Right lung (tissue), 5 donors: ENCODE results near the gene DOCK10. TPM values are rescaled to one million over a fixed set of nuclear protein-coding genes. Genes with fewer than 3 reads are reported as not detected.
A peak's percentile ranks its signal among the peaks of the same experiment; 100 is the strongest.
"Not testable (repeated sequence)": the region's sequence is repeated elsewhere in the genome, so short reads cannot be mapped to it uniquely, and the experiment has no call there.

Experiments used
- DNase-seq, 2 donors: peaks; one replicate each; pipeline ENCODE4 v3.0.0-alpha.2; 2013
- polyA plus RNA-seq, 5 donors: library from polyadenylated mRNA; unstranded; fragments of 120-200 nt; gene quantifications; one replicate each; pipeline versions ENCODE4 v1.2.1 to v1.2.3, GENCODE V29; 2013; ENCODE audit warnings: inconsistent platforms in 1 of 5, low replicate concordance in 1 of 5; ENCODE audit not compliant: insufficient read length in 5 of 5, insufficient read depth in 1 of 5

The DOCK10 gene
- polyA plus RNA-seq, 5 donors = 39.7 to 44.2 (median 42.8) TPM

DNA sequence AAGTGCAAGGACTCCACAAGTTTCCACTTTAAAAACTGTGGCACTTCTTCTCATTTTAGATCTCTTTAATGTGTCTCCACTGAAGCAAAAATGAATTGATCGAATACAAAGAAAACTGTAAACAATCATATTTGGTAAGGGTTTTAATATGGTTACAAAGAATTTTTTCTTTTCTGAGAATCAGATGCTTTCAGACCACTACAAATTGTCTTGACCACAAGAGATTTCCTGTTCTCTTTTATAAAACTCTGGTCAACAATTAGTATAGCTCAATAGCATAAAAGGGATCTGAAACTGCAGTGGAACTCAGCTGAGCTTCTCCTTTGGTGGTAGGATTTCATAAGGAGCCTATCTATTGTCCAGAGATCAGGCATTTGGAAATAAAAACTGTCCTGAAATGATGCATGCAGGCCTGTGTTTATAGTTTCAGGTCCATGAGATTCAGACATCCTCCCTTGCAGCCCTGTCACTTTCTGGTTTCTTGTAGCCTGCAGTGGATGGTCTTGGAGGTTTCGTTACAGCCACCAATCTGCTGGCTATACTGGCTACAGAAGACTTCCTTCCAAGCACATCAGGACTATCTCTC, 120.0 kb downstream of the DOCK10 start:
- DNase-seq = no peak

DNA sequence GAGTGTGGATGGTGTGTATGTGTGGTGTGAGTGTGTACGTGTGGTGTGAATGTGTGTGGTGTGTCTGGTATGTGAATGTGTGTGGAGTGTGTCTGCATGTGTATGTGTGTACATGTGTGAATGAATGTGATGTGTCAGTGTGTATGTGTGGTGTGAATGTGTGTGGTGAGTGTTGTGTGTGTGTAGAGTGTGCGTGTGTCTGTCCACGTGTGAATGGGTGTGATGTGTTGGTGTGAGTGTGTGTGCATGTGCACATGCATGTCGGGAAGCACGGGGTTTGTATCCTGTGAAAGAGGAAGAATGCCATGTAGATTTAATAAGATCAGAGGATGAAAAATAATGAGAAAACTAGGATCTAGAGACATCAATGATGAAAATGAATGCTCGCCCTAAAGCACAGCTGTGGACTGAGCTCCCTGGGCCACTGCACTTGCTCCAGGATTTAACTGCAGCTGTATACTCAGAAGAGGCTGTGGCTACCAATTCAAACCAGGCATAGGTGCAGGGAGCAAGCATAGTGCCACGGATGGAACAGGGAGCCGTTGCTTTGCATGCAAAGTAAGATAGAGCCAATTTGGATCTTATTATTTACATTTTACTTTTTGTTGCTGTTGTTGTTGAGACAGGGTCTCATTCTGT, 122.7 kb downstream of the DOCK10 start:
- DNase-seq = no peak

DNA sequence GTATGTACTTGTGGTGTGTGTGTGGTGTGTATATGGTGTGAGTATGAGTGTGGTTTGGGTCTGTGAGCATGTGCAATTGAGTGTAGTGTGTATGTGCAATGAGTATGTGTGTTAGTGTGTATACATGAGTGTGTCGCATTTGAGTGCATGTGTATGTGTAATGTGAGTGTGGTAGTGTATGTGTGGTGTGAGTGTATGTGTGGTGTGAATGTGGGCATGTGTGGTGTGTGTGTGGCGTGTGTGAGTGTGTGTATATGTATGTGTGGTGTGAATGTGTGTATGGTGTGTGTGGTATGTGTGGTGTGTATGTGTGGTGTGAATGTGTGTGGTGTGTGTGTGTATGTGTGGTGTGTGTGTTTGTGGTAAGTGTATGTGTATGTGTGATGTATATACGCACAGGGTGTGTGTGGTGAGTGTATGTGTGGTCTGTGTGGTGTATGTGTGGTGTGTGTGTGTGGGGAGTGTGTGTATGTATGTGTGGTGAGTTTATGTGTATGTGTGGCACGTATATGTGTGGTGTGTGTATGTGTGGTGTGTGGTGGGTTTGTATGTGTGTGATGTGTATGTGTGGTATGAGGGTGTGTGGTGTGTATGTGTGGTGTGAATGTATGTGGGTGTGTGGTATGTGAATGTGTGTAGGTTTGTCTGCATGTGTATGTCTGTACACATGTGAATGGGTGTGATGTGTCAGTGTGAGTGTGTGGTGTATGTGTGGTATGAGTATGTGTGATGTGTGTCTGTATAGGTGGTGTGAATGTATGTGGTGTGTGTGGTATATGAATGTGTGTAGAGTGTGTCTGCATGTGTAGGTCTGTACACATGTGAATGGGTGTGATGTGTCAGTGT, 123.4 kb downstream of the DOCK10 start:
- no peak for DNase-seq

DNA sequence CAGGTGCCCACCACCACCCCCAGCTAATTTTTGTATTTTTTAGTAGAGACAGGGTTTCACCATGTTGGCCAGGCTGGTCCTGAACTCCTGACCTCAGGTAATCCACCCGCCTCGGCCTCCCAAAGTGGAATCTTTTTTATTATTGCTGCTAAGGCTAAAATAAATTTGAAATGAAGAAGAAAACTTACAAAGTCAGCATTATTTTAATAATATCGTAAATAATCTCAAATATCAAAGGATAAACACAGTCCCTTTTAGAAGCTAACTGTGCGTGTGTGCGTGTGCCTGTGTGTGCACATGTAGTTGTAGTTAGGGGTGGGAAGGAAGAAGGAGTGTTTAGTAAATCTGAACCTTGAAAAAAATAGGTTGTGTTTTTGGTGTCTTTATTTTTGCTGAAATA, 125.0 kb downstream of the DOCK10 start:
- not testable (repeated sequence) for DNase-seq

GRCh38 chr2:224915136-224915535, 127.1 kb downstream of the DOCK10 start:
- no peak for DNase-seq

GRCh38 chr2:224910574-224910925, 131.7 kb downstream of the DOCK10 start:
- DNase-seq = no peak

- DNase-seq = peak; percentile 67 to 70
These were observed 132.2 kb downstream of the DOCK10 start for GRCh38 chr2:224909885-224910573.

- DNase-seq = no peak
These were observed 133.4 kb downstream of the DOCK10 start for GRCh38 chr2:224908818-224909217.

DNA sequence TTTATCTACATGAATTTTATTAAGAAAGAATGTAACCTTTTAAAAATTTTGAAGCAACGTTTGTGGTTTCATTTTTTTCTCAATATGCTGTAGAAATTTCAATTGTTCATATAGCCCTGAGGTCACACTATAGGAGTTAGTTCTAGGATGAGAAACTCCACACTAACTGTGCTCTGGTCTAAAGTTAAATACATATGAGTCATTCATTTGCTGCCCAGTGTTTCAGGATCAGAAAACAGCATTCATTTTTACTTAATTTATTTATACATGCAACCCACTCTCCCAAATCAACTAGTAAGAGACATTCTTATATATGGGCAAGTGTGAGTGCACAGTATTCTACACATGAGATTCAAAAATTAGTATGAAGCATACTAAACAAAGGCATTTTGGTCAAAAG, 137.9 kb downstream of the DOCK10 start:
- no peak for DNase-seq

DNA sequence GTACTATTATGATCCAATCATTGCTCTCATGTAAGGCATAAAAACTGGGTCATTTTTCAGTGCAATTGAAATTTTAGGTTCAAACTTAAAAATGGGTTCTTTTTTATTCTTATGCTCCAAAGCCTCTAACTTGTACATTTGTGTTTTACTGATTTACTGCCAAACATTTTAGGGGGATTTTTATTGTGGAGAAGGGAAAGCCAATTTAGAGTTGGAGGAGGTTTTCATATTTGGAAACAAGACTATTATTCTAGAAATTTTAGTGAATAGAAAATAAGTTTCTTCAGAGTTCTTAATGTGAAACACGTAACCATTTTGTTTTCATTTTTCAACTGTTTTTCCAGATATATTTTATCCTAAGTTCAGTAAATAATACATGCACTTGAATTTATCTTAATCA, 138.6 kb downstream of the DOCK10 start:
- no peak for DNase-seq

- DNase-seq = no peak
These were observed 141.1 kb downstream of the DOCK10 start for GRCh38 chr2:224901121-224901676.

- DNase-seq = no peak
These were observed 146.9 kb downstream of the DOCK10 start for GRCh38 chr2:224895377-224895776.

DNA sequence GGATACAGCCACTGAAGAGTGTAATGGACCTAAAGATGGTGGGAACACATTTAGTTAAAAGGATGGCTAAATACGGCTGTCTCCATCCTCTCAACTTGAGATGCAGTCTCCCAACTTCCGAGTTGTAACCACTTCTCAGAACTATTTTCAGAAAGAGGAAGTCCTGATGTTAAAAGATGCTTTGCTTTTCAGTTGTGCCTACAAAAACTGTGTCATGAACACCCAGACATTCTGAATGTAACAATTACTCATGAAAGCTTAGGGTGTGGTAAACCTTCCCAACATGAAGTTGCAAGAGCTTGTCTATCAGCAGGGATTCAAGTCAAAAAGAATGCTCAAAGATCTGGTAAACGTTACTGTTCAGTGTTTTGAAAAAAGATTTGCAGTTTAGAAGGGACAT, 147.9 kb downstream of the DOCK10 start:
- no peak for DNase-seq

- no peak for DNase-seq
These were observed 148.4 kb downstream of the DOCK10 start for GRCh38 chr2:224893848-224894247.

- DNase-seq = no peak
These were observed 149.6 kb downstream of the DOCK10 start for GRCh38 chr2:224892574-224893204.

DNA sequence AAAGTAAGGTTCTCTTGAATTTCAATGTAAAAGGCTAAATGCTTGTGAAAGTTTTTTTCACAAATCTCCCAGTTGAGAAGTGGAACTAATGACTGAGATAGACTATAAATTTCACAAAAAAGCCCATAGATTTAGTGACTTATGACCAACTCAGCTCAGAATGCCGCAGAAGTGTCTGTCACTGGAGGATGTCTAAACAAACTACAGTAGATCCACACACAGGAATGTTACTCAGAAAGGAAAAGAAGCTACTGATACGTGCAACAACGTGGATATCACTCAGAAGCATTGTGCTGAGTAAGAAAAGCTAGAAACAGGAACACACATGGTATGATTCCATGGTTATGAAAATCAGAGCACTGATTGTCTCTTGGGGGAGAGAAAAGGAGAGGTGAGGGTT, 151.9 kb downstream of the DOCK10 start:
- no peak for DNase-seq

- DNase-seq = no peak
These were observed 155.1 kb downstream of the DOCK10 start for GRCh38 chr2:224887141-224887540.

DNA sequence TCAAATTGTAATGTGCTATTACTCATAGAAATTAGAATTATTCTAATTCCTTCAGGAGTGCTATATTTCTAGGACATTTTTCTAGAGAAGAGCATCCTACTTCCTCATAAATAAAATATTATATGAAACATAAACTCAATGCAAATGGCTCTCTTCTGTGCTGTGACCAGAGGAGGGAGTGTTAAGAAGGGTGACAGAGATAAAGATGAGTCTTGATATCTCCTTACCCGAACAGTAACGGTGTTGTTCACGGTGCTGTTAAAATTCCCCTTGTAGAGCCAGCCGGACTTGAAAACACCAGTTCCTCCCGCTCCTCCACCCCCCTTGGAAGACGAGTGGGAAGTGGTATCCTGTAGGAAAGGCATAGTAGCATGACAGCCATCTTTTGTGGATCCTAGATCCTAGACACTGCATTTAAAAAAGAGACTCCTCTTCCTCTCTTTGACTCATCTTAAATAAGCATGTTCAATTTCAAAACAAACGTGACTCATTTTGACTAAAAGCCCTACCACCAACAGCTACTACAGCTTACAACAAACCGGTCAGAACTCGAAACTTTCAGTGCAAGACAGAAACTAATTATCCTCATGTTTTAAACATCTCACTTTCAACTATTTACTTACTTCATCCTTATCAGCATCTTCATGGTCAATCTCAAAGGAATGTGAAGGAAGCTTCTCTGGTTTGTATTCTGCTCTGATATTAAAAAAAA, 156.3 kb downstream of the DOCK10 start:
- no peak for DNase-seq

GRCh38 chr2:224885291-224885690, 157.0 kb downstream of the DOCK10 start:
- no peak for DNase-seq

GRCh38 chr2:224884188-224884587, 158.1 kb downstream of the DOCK10 start:
- peak; percentile 31 to 32 for DNase-seq

DNA sequence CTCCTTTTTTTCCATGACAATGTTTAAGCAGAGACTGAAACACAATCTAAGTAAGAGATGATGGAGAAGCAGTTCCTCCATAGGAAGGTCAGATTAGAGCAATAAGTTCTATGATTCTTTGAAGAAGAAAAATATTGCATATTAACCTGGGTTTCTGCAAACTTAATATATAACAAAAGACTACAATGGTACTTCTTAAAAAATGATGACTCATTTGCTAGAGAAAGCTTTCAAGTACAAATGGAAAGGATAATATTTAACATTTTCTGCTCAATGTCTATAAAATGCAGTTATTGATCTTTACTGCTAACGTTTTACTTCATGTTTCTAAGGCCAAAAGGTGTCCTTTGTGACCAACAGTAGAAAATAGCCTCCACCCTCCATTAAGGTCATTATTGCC, 158.6 kb downstream of the DOCK10 start:
- DNase-seq = no peak
